Heart left ventricle (tissue), 16 donors: ENCODE measurements around the gene REEP3. TPM values are rescaled to one million over a fixed set of nuclear protein-coding genes. Genes with fewer than 3 reads are reported as not detected.
A peak's percentile ranks its signal among the peaks of the same experiment; 100 is the strongest.

ENCODE experiments used
- ATAC-seq, 4 donors: fragments of 200-7000 bp; cut with Tn5 transposase; one replicate each; pipeline ENCODE4 v1.9.1; 2020 to 2022; ENCODE audit warnings: moderate library complexity in 4 of 4, mild to moderate bottlenecking in 3 of 4, moderate number of reproducible peaks in 1 of 4
- DNase-seq, 5 donors: peaks; one replicate each; pipeline ENCODE4 v3.0.0-alpha.2; 2020
- H3K27ac ChIP-seq, 12 donors: fragments of 200-600 bp; sonication (generic) in 4 of 12; one replicate each; pipeline versions ENCODE4 v1.5.0 to v1.8.0; 2016 to 2022; ENCODE audit warnings: mild to moderate bottlenecking in 2 of 12
- H3K27me3 ChIP-seq, 9 donors: fragments of 200-600 bp; sonication (generic) in 2 of 9; one replicate each; pipeline versions ENCODE4 v1.5.1 to v1.8.0; 2016 to 2022; ENCODE audit warnings: mild to moderate bottlenecking in 3 of 9
- H3K36me3 ChIP-seq, 9 donors: fragments of 200-600 bp; sonication (generic) in 2 of 9; one replicate each; pipeline versions ENCODE4 v1.5.0 to v1.8.0; 2018 to 2022; ENCODE audit warnings: mild to moderate bottlenecking in 2 of 9
- H3K4me1 ChIP-seq, 12 donors: fragments of 200-600 bp; sonication (generic) in 4 of 12; one replicate each; pipeline versions ENCODE4 v1.5.0 to v1.8.0; 2016 to 2022; ENCODE audit warnings: mild to moderate bottlenecking in 3 of 12
- H3K4me3 ChIP-seq, 12 donors: fragments of 200-600 bp; sonication (generic) in 4 of 12; one replicate each; pipeline versions ENCODE4 v1.5.0 to v1.8.0; 2017 to 2022; ENCODE audit warnings: mild to moderate bottlenecking in 9 of 12, moderate library complexity in 4 of 12
- H3K9me3 ChIP-seq, 12 donors: fragments of 200-600 bp; sonication (generic) in 4 of 12; one replicate each; pipeline versions ENCODE4 v1.5.0 to v1.8.0; 2016 to 2022; ENCODE audit warnings: mild to moderate bottlenecking in 1 of 12
- POLR2A ChIP-seq, 2 donors: fragments of 450-650 bp; IDR thresholded peaks; one replicate each; pipeline ENCODE4 v1.6.1; 2017; ENCODE audit warnings: antibody characterized with exemption in 2 of 2, mild to moderate bottlenecking in 2 of 2, moderate library complexity in 2 of 2
- WGBS, 4 donors: extraction: QIAGEN DNeasy Blood & Tissue Kit in 2 of 4; methylation state at CpG; one replicate each; pipeline versions ENCODE4 v1.1.5 to v1.1.7; 2013 to 2018; 5-methylcytosine and 5-hydroxymethylcytosine counted together
- intact Hi-C, 10 donors: fragments of 100-400 bp; cut with DNase I; formaldehyde crosslinking; loops; one replicate each; pipeline versions ENCODE4 v1.11.1 to v1.14.2; 2022
- polyA plus RNA-seq, 2 donors: library from polyadenylated mRNA; stranded (reverse); fragments of 200-250 nt; gene quantifications; one replicate each; pipeline ENCODE4 v1.2.3, GENCODE V29; 2013
- total RNA-seq, 9 donors: library from RNA; depleted of rRNA in 2 of 9; stranded (reverse); fragments of >200 nt in 2 of 9; fragmentation: NEBNext Ultra II Directional in 3 of 9; extraction: Animal tissue kit (Norgen Biotek cat#: 25700) in 3 of 9; gene quantifications; one replicate each; pipeline versions ENCODE4 v1.1.0 to v1.2.4, GENCODE V29; 2016 to 2023
- TF ChIP-seq, protein P1 (sequence below), 12 donors: fragments of 200-600 bp; sonication (generic) in 4 of 12; IDR thresholded peaks; one replicate each; pipeline versions ENCODE4 v1.5.0 to v1.8.0; 2018 to 2022; ENCODE audit warnings: antibody characterized with exemption in 12 of 12, mild to moderate bottlenecking in 5 of 12
- donor health status: ischemic (EF 13 %, LVEDD 7.1; RV severe dilation, severe dysfunction).
- donor health status: healthy with polysubstance abuse.
- donor health status: DM: no; HTN: yes; CAD: no.
- donor health status: DM: no; HTN: no; CAD: no.
- donor health status: ischemic (EF 25% LVEDD 6.9; RV normal size, moderate dysfunction).
- donor health status: ischemic (EF 25% LVEDD 5.7; RV mildly dilated, moderate dysfunction).
- donor health status: healthy.
- donor health status: DM: yes; HTN: yes; CAD: no.
- donor health status: ischemic (EF 35%, LVEDD 5.7; RV mildly dilated, moderate dysfunction).
- donor health status: nonischemic (EF 11% LVEDD 7.7; RV severe dilation, severe dysfunction).
- donor health status: DM: yes; HTN: yes; CAD: no.
- donor health status: PGD.
- donor health status: ischemic (EF 29% LVEDD 5.4; RV normal size, mild dysfunction).
- donor health status: nonischemic (EF 23%, LVEDD 6.1; RV moderate dilation, normal function).

Gene REEP3
- total and polyA plus RNA-seq, 11 donors: 9.1 to 48.2 (median 21.9) TPM

DNA sequence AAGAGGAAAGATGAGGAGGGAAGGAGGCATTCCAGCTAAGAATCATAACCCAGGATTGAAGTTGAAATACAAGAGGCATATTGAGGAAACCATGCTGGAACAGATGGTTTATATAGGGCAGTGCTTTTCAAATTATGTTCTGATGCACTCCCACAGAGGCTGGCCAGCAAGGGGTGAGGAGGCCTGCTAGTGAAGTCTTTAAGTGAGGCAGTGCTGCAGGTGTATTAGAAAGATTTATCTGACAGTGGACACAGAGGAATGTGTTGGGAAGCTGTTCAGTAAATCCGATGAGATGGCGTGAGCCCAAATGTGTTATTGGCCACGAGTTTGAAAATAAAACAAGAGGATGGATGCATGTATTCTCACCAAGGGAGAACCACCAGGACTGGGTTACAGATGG is 28.6 kb downstream of the REEP3 start:
- WGBS, 4 donors: 51 to 78% (median 75%) methylated on average over 3 of the region's 3 CpGs
- ATAC-seq (no peak), DNase-seq (no peak)
- Histone ChIP-seq H3K4me3 (no peak overlapping the region), H3K27me3 (no peaks in the 10 kb centered on the region), H3K36me3 (no peaks in the 10 kb centered on the region), H3K27ac (no peak overlapping the region), H3K9me3 (no peaks in the 10 kb centered on the region), H3K4me1 (peaks cover 0 to 29% (median 13%) of the 10 kb centered on the region in 12 donors)
- TF ChIP-seq, protein P1, sequence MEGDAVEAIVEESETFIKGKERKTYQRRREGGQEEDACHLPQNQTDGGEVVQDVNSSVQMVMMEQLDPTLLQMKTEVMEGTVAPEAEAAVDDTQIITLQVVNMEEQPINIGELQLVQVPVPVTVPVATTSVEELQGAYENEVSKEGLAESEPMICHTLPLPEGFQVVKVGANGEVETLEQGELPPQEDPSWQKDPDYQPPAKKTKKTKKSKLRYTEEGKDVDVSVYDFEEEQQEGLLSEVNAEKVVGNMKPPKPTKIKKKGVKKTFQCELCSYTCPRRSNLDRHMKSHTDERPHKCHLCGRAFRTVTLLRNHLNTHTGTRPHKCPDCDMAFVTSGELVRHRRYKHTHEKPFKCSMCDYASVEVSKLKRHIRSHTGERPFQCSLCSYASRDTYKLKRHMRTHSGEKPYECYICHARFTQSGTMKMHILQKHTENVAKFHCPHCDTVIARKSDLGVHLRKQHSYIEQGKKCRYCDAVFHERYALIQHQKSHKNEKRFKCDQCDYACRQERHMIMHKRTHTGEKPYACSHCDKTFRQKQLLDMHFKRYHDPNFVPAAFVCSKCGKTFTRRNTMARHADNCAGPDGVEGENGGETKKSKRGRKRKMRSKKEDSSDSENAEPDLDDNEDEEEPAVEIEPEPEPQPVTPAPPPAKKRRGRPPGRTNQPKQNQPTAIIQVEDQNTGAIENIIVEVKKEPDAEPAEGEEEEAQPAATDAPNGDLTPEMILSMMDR (IDR thresholded peaks at IDR 0.05): no peak
- TF ChIP-seq POLR2A (IDR thresholded peaks at IDR 0.05): no peak
- intact Hi-C loops: no loop called here

DNA sequence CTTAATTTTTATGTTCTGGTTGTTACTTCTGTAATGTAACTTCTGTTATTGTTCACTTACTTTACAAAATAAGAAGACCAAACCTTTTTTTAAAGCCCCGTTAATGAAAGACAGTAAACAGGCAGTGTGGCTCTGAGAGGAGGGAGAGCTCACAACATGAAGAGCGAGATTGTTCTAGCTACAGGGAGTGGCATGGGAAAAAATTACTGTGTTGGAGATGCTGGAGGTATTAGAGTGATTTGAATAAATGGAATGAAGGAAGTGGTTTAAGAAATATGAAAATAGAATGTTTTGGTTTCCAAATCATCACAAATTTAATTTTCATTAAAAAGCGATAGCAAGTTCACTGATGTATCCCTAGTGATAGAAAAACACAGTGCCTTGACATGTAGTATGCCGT is 31.8 kb downstream of the REEP3 start:
- WGBS, 4 donors: 85 to 93% (median 89%) methylated on average over 4 of the region's 4 CpGs
- Histone ChIP-seq H3K4me1 (peaks cover 0 to 29% (median 10%) of the 10 kb centered on the region in 12 donors), H3K27ac (peak overlapping the region in 3 of 12 donors; percentile 23 to 74 (median 39)), H3K9me3 (no peaks in the 10 kb centered on the region), H3K36me3 (no peaks in the 10 kb centered on the region), H3K27me3 (no peaks in the 10 kb centered on the region), H3K4me3 (no peak overlapping the region)
- TF ChIP-seq, protein P1 (IDR thresholded peaks at IDR 0.05): no peak
- no peak for TF ChIP-seq POLR2A (IDR thresholded peaks at IDR 0.05)
- DNase-seq (no peak), ATAC-seq (peak in 1 of 4 donors; percentile 57)
- intact Hi-C loops: no loop called here

DNA sequence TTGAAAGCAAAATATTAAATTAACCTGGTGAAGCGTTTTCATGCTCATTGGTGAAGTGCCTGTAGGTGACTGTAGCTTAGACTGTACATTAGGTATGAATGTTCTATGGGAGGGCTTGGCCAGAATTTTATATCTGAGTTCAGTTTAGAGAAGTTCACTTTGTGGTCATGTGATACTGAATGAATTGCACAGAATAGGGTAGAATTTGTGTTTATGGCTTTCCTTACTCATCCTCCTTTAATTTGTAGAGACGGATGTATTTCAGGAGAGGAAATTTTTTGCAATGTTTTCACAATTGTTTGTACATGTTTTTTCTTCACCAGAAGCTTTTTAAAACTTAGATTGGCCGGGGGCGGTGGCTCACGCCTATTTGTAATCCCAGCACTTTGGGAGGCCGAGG is 32.3 kb downstream of the REEP3 start:
- ATAC-seq (no peak), DNase-seq (no peak)
- Histone ChIP-seq H3K9me3 (no peaks in the 10 kb centered on the region), H3K27me3 (no peaks in the 10 kb centered on the region), H3K4me1 (peaks cover 0 to 24% (median 6%) of the 10 kb centered on the region in 12 donors), H3K4me3 (no peak overlapping the region), H3K27ac (peak overlapping the region in 3 of 12 donors; percentile 15 to 43 (median 39)), H3K36me3 (no peaks in the 10 kb centered on the region)
- TF ChIP-seq, protein P1 (IDR thresholded peaks at IDR 0.05): no peak
- TF ChIP-seq POLR2A (IDR thresholded peaks at IDR 0.05): no peak
- WGBS, 4 donors: 96 to 99% (median 97%) methylated on average over 6 of the region's 6 CpGs
- intact Hi-C loops: no loop called here

DNA sequence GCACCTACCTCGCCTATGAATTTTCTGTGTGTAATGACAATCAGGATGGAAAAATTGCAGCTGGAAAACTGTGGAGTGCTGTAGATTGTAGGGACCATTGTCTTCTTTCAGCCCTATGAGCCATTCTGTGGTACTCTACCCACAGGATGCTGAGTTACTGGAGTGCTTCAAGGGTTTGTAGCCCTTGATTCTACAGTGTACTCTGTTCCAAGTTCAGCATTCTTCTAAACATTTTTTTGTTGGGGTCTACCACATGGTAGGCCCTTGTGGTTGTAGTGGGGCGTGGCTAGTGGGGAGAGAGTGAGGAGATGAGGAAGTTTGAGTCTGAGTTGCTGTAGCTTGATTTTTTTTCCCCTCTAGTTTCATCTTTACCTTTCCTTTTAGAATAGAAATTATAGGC is 33.5 kb downstream of the REEP3 start:
- ATAC-seq (peak in 2 of 4 donors; percentile 39 to 41), DNase-seq (no peak)
- no peaks in the 10 kb centered on the region for H3K27me3 ChIP-seq
- H3K4me1 ChIP-seq: peaks cover 0 to 22% (median 3%) of the 10 kb centered on the region in 12 donors
- no peak overlapping the region for H3K4me3 ChIP-seq
- H3K36me3 ChIP-seq: no peaks in the 10 kb centered on the region
- TF ChIP-seq, protein P1 (IDR thresholded peaks at IDR 0.05): no peak
- TF ChIP-seq POLR2A (IDR thresholded peaks at IDR 0.05): no peak
- 84 to 93% (median 90%) methylated on average over 2 of the region's 2 CpGs for WGBS, 4 donors
- intact Hi-C loops: no loop called here
- no peaks in the 10 kb centered on the region for H3K9me3 ChIP-seq
- peak overlapping the region in 1 of 12 donors; percentile 9 for H3K27ac ChIP-seq
